GM21576 (cell line): ENCODE results near the gene PNMA6F.
"Not testable (repeated sequence)": the region's sequence is repeated elsewhere in the genome, so short reads cannot be mapped to it uniquely, and the experiment has no call there.

Experiments
- ATAC-seq: cut with Tn5 transposase; IDR thresholded peaks from one replicate; pipeline ENCODE4 v1.9.1; 2021; ENCODE audit warnings: mild to moderate bottlenecking, moderate library complexity; ENCODE audit not compliant: unreplicated experiment

PNMA6F gene

GRCh38 chrX:153304988-153305736, 16.4 kb downstream of the PNMA6F start:
- ATAC-seq: no peak

- ATAC-seq: no peak
Observed at GRCh38 chrX:153303276-153304262, 18.0 kb downstream of the PNMA6F start.

- no peak for ATAC-seq
Observed at GRCh38 chrX:153302796-153303195, 18.8 kb downstream of the PNMA6F start.

- no peak for ATAC-seq
Observed at GRCh38 chrX:153301746-153302145, 19.8 kb downstream of the PNMA6F start.

GRCh38 chrX:153299855-153300254, 21.7 kb downstream of the PNMA6F start:
- ATAC-seq: no peak

- no peak for ATAC-seq
Observed at GRCh38 chrX:153297376-153297775, 24.2 kb downstream of the PNMA6F start.

GRCh38 chrX:153293485-153294071, 28.0 kb downstream of the PNMA6F start:
- ATAC-seq: peak; percentile 66

- not testable (repeated sequence) for ATAC-seq
Observed at GRCh38 chrX:153288807-153289206, 32.8 kb downstream of the PNMA6F start.

GRCh38 chrX:153285678-153286077, 35.9 kb downstream of the PNMA6F start:
- not testable (repeated sequence) for ATAC-seq

GRCh38 chrX:153283982-153284381, 37.6 kb downstream of the PNMA6F start:
- not testable (repeated sequence) for ATAC-seq

GRCh38 chrX:153281784-153282183, 39.8 kb downstream of the PNMA6F start:
- not testable (repeated sequence) for ATAC-seq

GRCh38 chrX:153279304-153279703, 42.3 kb downstream of the PNMA6F start:
- ATAC-seq: not testable (repeated sequence)

- not testable (repeated sequence) for ATAC-seq
Observed at GRCh38 chrX:153276049-153276448, 45.5 kb downstream of the PNMA6F start.

GRCh38 chrX:153275418-153275817, 46.1 kb downstream of the PNMA6F start:
- ATAC-seq: not testable (repeated sequence)

GRCh38 chrX:153272584-153272983, 49.0 kb downstream of the PNMA6F start:
- not testable (repeated sequence) for ATAC-seq

GRCh38 chrX:153272070-153272469, 49.5 kb downstream of the PNMA6F start:
- ATAC-seq: not testable (repeated sequence)
